Psoas muscle (tissue), 8 donors: Measurements from ENCODE around the gene TGM3. TPM values are rescaled to one million over a fixed set of nuclear protein-coding genes. Genes with fewer than 3 reads are reported as not detected.

Source experiments
- ATAC-seq, 4 donors: fragments of 200-7000 bp; cut with Tn5 transposase; one replicate each; pipeline ENCODE4 v1.9.1; 2020; ENCODE audit warnings: moderate library complexity in 3 of 4, mild to moderate bottlenecking in 2 of 4
- DNase-seq, 2 donors: peaks; one replicate each; pipeline ENCODE4 v3.0.0-alpha.2; 2020
- H3K27ac ChIP-seq: fragments of 200-600 bp; one replicate; pipeline ENCODE4 v1.8.0; 2022
- H3K27me3 ChIP-seq, 3 donors: fragments of 200-600 bp in 1 of 3; one replicate each; pipeline versions ENCODE4 v1.6.1 to v1.8.0; 2013 to 2022; ENCODE audit warnings: low read length in 2 of 3, mild to moderate bottlenecking in 2 of 3, moderate library complexity in 1 of 3; ENCODE audit not compliant: insufficient read depth in 3 of 3
- H3K36me3 ChIP-seq, 2 donors: fragments of 200-600 bp in 1 of 2; one replicate each; pipeline versions ENCODE4 v1.6.1 to v1.8.0; 2013 to 2022; ENCODE audit warnings: low read depth in 1 of 2, mild to moderate bottlenecking in 1 of 2, moderate library complexity in 1 of 2; ENCODE audit not compliant: insufficient read depth in 1 of 2
- H3K4me1 ChIP-seq: fragments of 200-600 bp; one replicate; pipeline ENCODE4 v1.8.0; 2022
- H3K4me3 ChIP-seq: fragments of 200-600 bp; one replicate; pipeline ENCODE4 v1.8.0; 2022; ENCODE audit warnings: mild to moderate bottlenecking
- H3K9me3 ChIP-seq: fragments of 200-600 bp; one replicate; pipeline ENCODE4 v1.8.0; 2022
- CTCF ChIP-seq: fragments of 200-600 bp; IDR thresholded peaks from one replicate; pipeline ENCODE4 v1.8.0; 2022; ENCODE audit warnings: antibody characterized with exemption
- WGBS, 3 donors: extraction: QIAGEN DNeasy Blood & Tissue Kit; methylation state at CpG; one replicate each; pipeline versions ENCODE4 v1.1.6 to v1.1.7; 2013; 5-methylcytosine and 5-hydroxymethylcytosine counted together
- intact Hi-C, 2 donors: fragments of 100-400 bp; cut with DNase I; formaldehyde crosslinking; loops; one replicate each; pipeline versions ENCODE4 v1.11.0 to v1.14.2; 2022
- polyA plus RNA-seq, 3 donors: library from polyadenylated mRNA; stranded (reverse); fragments of 200-250 nt; gene quantifications; one replicate each; pipeline ENCODE4 v1.2.3, GENCODE V29; 2013
- total RNA-seq, 4 donors: library from RNA; stranded (reverse); fragmentation: NEBNext Ultra II Directional in 2 of 4; extraction: Animal tissue kit (Norgen Biotek cat#: 25700) in 2 of 4; gene quantifications; one replicate each; pipeline versions ENCODE4 v1.2.1 to v1.2.4, GENCODE V29; 2021 to 2023
- donor health status: healthy with polysubstance abuse.
- donor health status: DM: no; HTN: no; CAD: no; lungs with moderate emphysema.
- donor health status: Bipolar disorder and iron deficiency.
- donor health status: healthy.
- donor health status: DM: yes; HTN: yes; CAD: no.
- donor health status: DM: no; HTN: no; CAD: no.
- donor health status: DM: no; HTN: no; CAD: no.
- donor health status: DM: yes; HTN: yes; CAD: no.

TGM3 gene
- total and polyA plus RNA-seq, 7 donors, result 0.07 to 0.14 (median 0.11) TPM; not detected in 4

GRCh38 chr20:2289475-2289874 is 6.3 kb upstream of the TGM3 start:
- no peaks in the 10 kb centered on the region for H3K36me3 ChIP-seq
- DNase-seq, result no peak
- WGBS, 3 donors, result 52 to 60% (median 53%) methylated on average over 11 of the region's 11 CpGs
- H3K9me3 ChIP-seq, result no peaks in the 10 kb centered on the region
- TF ChIP-seq CTCF, result no peak
- peaks cover 0 to 3% (median 0%) of the 10 kb centered on the region in 3 donors for H3K27me3 ChIP-seq
- no peak for ATAC-seq
- intact Hi-C loops, result no loop called here
- no peak overlapping the region for H3K27ac ChIP-seq
- H3K4me1 ChIP-seq, result no peaks in the 10 kb centered on the region
- no peak overlapping the region for H3K4me3 ChIP-seq

GRCh38 chr20:2290486-2290885 is 5.3 kb upstream of the TGM3 start:
- no peak for ATAC-seq
- no peak for DNase-seq
- H3K9me3 ChIP-seq, result no peaks in the 10 kb centered on the region
- no peaks in the 10 kb centered on the region for H3K4me1 ChIP-seq
- H3K27me3 ChIP-seq, result peaks cover 0 to 3% (median 0%) of the 10 kb centered on the region in 3 donors
- H3K36me3 ChIP-seq, result no peaks in the 10 kb centered on the region
- H3K4me3 ChIP-seq, result no peak overlapping the region
- no peak overlapping the region for H3K27ac ChIP-seq
- 94 to 98% (median 96%) methylated on average over 5 of the region's 5 CpGs for WGBS, 3 donors
- intact Hi-C loops, result no loop called here
- no peak for TF ChIP-seq CTCF

- peak in 2 of 4 donors; percentile 40 to 56 for ATAC-seq
- WGBS, 3 donors, result 60 to 89% (median 64%) methylated on average over 8 of the region's 8 CpGs
- intact Hi-C loops, result no loop called here
Measured at GRCh38 chr20:2292416-2293110, 3.2 kb upstream of the TGM3 start.

GRCh38 chr20:2293486-2293885 is 2.3 kb upstream of the TGM3 start:
- 72 to 84% (median 74%) methylated on average over 11 of the region's 11 CpGs for WGBS, 3 donors
- H3K36me3 ChIP-seq, result no peaks in the 10 kb centered on the region
- TF ChIP-seq CTCF, result no peak
- H3K27me3 ChIP-seq, result peaks cover 0 to 15% (median 3%) of the 10 kb centered on the region in 3 donors
- H3K4me3 ChIP-seq, result no peak overlapping the region
- intact Hi-C loops, result no loop called here
- no peaks in the 10 kb centered on the region for H3K4me1 ChIP-seq
- H3K9me3 ChIP-seq, result no peaks in the 10 kb centered on the region
- DNase-seq, result no peak
- no peak for ATAC-seq
- H3K27ac ChIP-seq, result no peak overlapping the region

More at GRCh38 chr20:2292416-2293110, 3.2 kb upstream of the TGM3 start:
- Histone ChIP-seq H3K27me3 (peaks cover 0 to 7% (median 3%) of the 10 kb centered on the region in 3 donors), H3K4me1 (no peaks in the 10 kb centered on the region), H3K27ac (no peak overlapping the region), H3K4me3 (no peak overlapping the region), H3K36me3 (no peaks in the 10 kb centered on the region), H3K9me3 (no peaks in the 10 kb centered on the region)
- TF ChIP-seq CTCF, result no peak
- DNase-seq, result peak in 1 of 2 donors; percentile 55

- Histone ChIP-seq H3K27me3 (peaks cover 0 to 18% (median 3%) of the 10 kb centered on the region in 3 donors), H3K27ac (no peak overlapping the region), H3K9me3 (no peaks in the 10 kb centered on the region), H3K36me3 (no peaks in the 10 kb centered on the region), H3K4me1 (no peaks in the 10 kb centered on the region), H3K4me3 (no peak overlapping the region)
- TF ChIP-seq CTCF, result no peak
- DNase-seq (no peak), ATAC-seq (no peak)
- intact Hi-C loops, result no loop called here
- 40 to 49% (median 45%) methylated on average over 4 of the region's 4 CpGs for WGBS, 3 donors
Measured at GRCh38 chr20:2293971-2294370, 1.8 kb upstream of the TGM3 start.
